Breast epithelium (tissue), 3 donors: ENCODE data around the gene C16orf89.

Experiments used
- CTCF ChIP-seq, 3 donors: fragments of 450-650 bp; IDR thresholded peaks; one replicate each; pipeline ENCODE4 v1.5.1; 2016 to 2017; ENCODE audit warnings: antibody characterized with exemption in 3 of 3, mild to moderate bottlenecking in 3 of 3, moderate library complexity in 3 of 3
- POLR2A ChIP-seq: fragments of 450-650 bp; IDR thresholded peaks from one replicate; pipeline ENCODE4 v1.6.1; 2016; ENCODE audit warnings: antibody characterized with exemption, mild to moderate bottlenecking, moderate library complexity

DNA sequence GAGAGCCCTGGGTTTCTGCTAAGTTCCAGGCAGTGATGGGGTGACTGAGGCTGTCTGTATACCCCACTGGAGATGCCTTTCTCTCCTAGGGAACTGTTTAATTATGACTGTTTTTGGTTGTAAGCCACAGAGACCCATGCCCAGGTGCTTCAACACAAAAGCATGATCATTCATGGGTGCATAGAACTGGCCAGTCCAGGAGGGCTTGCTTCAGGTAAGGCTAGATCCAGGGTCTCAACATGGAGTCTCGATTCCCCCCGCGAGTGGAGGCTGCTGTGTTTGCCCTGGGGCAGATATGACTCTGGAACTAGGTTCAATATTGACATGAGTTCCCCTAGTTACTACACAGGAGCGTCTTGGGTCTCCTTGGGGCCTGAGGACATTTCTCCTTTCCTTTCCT is 49.9 kb downstream of the C16orf89 start:
- TF ChIP-seq CTCF (IDR thresholded peaks at IDR 0.05) = no peak
- TF ChIP-seq POLR2A = no peak
